ENCODE data around the gene RUSC1.

RUSC1 gene

GRCh38 chr1:155295942-155296267 is 24.8 kb upstream of the RUSC1 start:
- DNase-seq (ENCODE audit: low read depth): no peak

GRCh38 chr1:155296661-155297060 is 24.0 kb upstream of the RUSC1 start:
- no peak for DNase-seq (ENCODE audit: low read depth)

- DNase-seq (ENCODE audit: low read depth): no peak
These were observed 23.3 kb upstream of the RUSC1 start for GRCh38 chr1:155297384-155297783.

GRCh38 chr1:155300024-155300423 is 20.7 kb upstream of the RUSC1 start:
- DNase-seq (ENCODE audit: low read depth): no peak

- DNase-seq (ENCODE audit: low read depth): no peak
These were observed 20.0 kb upstream of the RUSC1 start for GRCh38 chr1:155300553-155301329.

- no peak for DNase-seq (ENCODE audit: low read depth)
These were observed 19.3 kb upstream of the RUSC1 start, which contains the start of gene PKLR for GRCh38 chr1:155301342-155301841. TSS of gene PKLR (minus strand) at chr1:155301438. CDS start at chr1:155301395, 43 bp downstream.

- no peak for DNase-seq (ENCODE audit: low read depth)
These were observed 16.1 kb upstream of the RUSC1 start for GRCh38 chr1:155304558-155305063.

GRCh38 chr1:155305881-155306391 is 14.8 kb upstream of the RUSC1 start:
- no peak for DNase-seq (ENCODE audit: low read depth)

- DNase-seq (ENCODE audit: low read depth): no peak
These were observed 13.4 kb upstream of the RUSC1 start for GRCh38 chr1:155307247-155307740.

GRCh38 chr1:155308493-155309422 is 11.9 kb upstream of the RUSC1 start, which contains the start of gene FDPS:
TSS of gene FDPS (plus strand) at chr1:155308866. CDS start at chr1:155309790, 924 bp downstream.
- peak; percentile 99 for DNase-seq (ENCODE audit: low read depth)

- DNase-seq (ENCODE audit: low read depth): no peak
These were observed 11.2 kb upstream of the RUSC1 start for GRCh38 chr1:155309423-155310021.

GRCh38 chr1:155313261-155313660 is 7.4 kb upstream of the RUSC1 start:
- no peak for DNase-seq (ENCODE audit: low read depth)

- no peak for DNase-seq (ENCODE audit: low read depth)
These were observed 3.8 kb upstream of the RUSC1 start for GRCh38 chr1:155316922-155317321.

- no peak for DNase-seq (ENCODE audit: low read depth)
These were observed 2.6 kb upstream of the RUSC1 start for GRCh38 chr1:155318082-155318481.

- no peak for DNase-seq (ENCODE audit: low read depth)
These were observed 1.2 kb upstream of the RUSC1 start for GRCh38 chr1:155319536-155319935.

GRCh38 chr1:155320252-155320651 is 442 bp upstream of the RUSC1 start:
- no peak for DNase-seq (ENCODE audit: low read depth)

- no peak for DNase-seq (ENCODE audit: low read depth)
These were observed 1.2 kb downstream of the RUSC1 start for GRCh38 chr1:155321639-155322503.

- DNase-seq (ENCODE audit: low read depth): no peak
These were observed 1.9 kb downstream of the RUSC1 start for GRCh38 chr1:155322571-155322952.

GRCh38 chr1:155322953-155323728 is 2.4 kb downstream of the RUSC1 start:
- peak; percentile 96 for DNase-seq (ENCODE audit: low read depth)

- DNase-seq (ENCODE audit: low read depth): peak; percentile 88
These were observed 3.0 kb downstream of the RUSC1 start for GRCh38 chr1:155323729-155324036.
